Measurements from ENCODE around the gene INPP4A. TPM values are rescaled to one million over a fixed set of nuclear protein-coding genes. Genes with fewer than 3 reads are reported as not detected.

INPP4A gene
- polyA plus RNA-seq, 1 donor (not counting 4 experiments of a cell fraction or from before 2014, with no cell fraction given) = 10.7 TPM

- FAIRE-seq = no peak
- Histone ChIP-seq H3K4me3 (ENCODE audit: control insufficient read depth in 2 of 3, extremely low read depth in 1 of 3, insufficient read depth in 2 of 3, low read depth in 1 of 3, low read length in 3 of 3) (no peak overlapping the region), H2AFZ (ENCODE audit: control insufficient read depth, low read length) (no peak overlapping the region), H3K4me2 (ENCODE audit: control insufficient read depth, extremely low read depth, insufficient read depth, low read depth, low read length) (no peak overlapping the region), H3K9ac (ENCODE audit: control insufficient read depth, extremely low read depth, insufficient read depth, low read length) (no peak overlapping the region), H3K4me1 (ENCODE audit: control insufficient read depth, extremely low read depth, insufficient read depth, low read length) (peaks cover 24% of the 10 kb centered on the region), H3K36me3 (ENCODE audit: control insufficient read depth in 2 of 2, extremely low read depth in 1 of 2, insufficient read depth in 2 of 2, low read length in 2 of 2) (no peaks in the 10 kb centered on the region), H3K27me3 (ENCODE audit: control insufficient read depth, extremely low read depth, insufficient read depth, low read length) (no peaks in the 10 kb centered on the region), H3K79me2 (ENCODE audit: control insufficient read depth, insufficient read depth, low read length) (peaks cover 38% of the 10 kb centered on the region), H3K9me3 (ENCODE audit: control insufficient read depth, low read depth, low read length) (no peaks in the 10 kb centered on the region), H4K20me1 (ENCODE audit: control insufficient read depth, extremely low read depth, insufficient read depth, low read length) (peaks cover 2% of the 10 kb centered on the region), H3K9me1 (ENCODE audit: control insufficient read depth, extremely low read depth, insufficient read depth, low read length) (no peaks in the 10 kb centered on the region), H3K27ac (ENCODE audit: control insufficient read depth, insufficient read depth, low read length) (no peak overlapping the region)
- TF ChIP-seq CTCF (optimal IDR thresholded peaks at IDR 0.05 in 1 of 3, IDR thresholded peaks at IDR 0.05 in 1 of 3, conservative IDR thresholded peaks at IDR 0.05 in 1 of 3; ENCODE audit: extremely low read depth in 1 of 3, insufficient read depth in 2 of 3, low read length in 3 of 3) = no peak
- TF ChIP-seq EZH2 (IDR thresholded peaks at IDR 0.05; ENCODE audit: low read length) = no peak
- dilution Hi-C loops (cut with MboI; ENCODE audit: extremely low pct_ligation_motif_present, low sequenced_read_pairs) = no loop called here
- no peak for DNase-seq (ENCODE audit: low read depth, low spot score)
Observed at GRCh38 chr2:98446850-98447249, 2.2 kb downstream of the INPP4A start.

GRCh38 chr2:98448441-98449145 lies 3.9 kb downstream of the INPP4A start:
- Histone ChIP-seq H3K9me1 (ENCODE audit: control insufficient read depth, extremely low read depth, insufficient read depth, low read length) (no peaks in the 10 kb centered on the region), H3K9ac (ENCODE audit: control insufficient read depth, extremely low read depth, insufficient read depth, low read length) (no peak overlapping the region), H3K4me3 (ENCODE audit: control insufficient read depth in 2 of 3, extremely low read depth in 1 of 3, insufficient read depth in 2 of 3, low read depth in 1 of 3, low read length in 3 of 3) (no peak overlapping the region), H3K9me3 (ENCODE audit: control insufficient read depth, low read depth, low read length) (no peaks in the 10 kb centered on the region), H3K4me1 (ENCODE audit: control insufficient read depth, extremely low read depth, insufficient read depth, low read length) (peaks cover 24% of the 10 kb centered on the region), H3K27me3 (ENCODE audit: control insufficient read depth, extremely low read depth, insufficient read depth, low read length) (no peaks in the 10 kb centered on the region), H3K27ac (ENCODE audit: control insufficient read depth, insufficient read depth, low read length) (no peak overlapping the region), H4K20me1 (ENCODE audit: control insufficient read depth, extremely low read depth, insufficient read depth, low read length) (peaks cover 2% of the 10 kb centered on the region), H2AFZ (ENCODE audit: control insufficient read depth, low read length) (no peak overlapping the region), H3K79me2 (ENCODE audit: control insufficient read depth, insufficient read depth, low read length) (peaks cover 50% of the 10 kb centered on the region), H3K4me2 (ENCODE audit: control insufficient read depth, extremely low read depth, insufficient read depth, low read depth, low read length) (no peak overlapping the region), H3K36me3 (ENCODE audit: control insufficient read depth in 2 of 2, extremely low read depth in 1 of 2, insufficient read depth in 2 of 2, low read length in 2 of 2) (no peaks in the 10 kb centered on the region)
- no peak for FAIRE-seq
- no peak for DNase-seq (ENCODE audit: low read depth, low spot score)
- TF ChIP-seq CTCF (optimal IDR thresholded peaks at IDR 0.05 in 1 of 3, IDR thresholded peaks at IDR 0.05 in 1 of 3, conservative IDR thresholded peaks at IDR 0.05 in 1 of 3; ENCODE audit: extremely low read depth in 1 of 3, insufficient read depth in 2 of 3, low read length in 3 of 3) (no peak), EZH2 (IDR thresholded peaks at IDR 0.05; ENCODE audit: low read length) (no peak)
- dilution Hi-C loops (cut with MboI; ENCODE audit: extremely low pct_ligation_motif_present, low sequenced_read_pairs) = no loop called here
